PC-9 (cell line): ENCODE results near the gene ARHGAP6. TPM values are rescaled to one million over a fixed set of nuclear protein-coding genes. Genes with fewer than 3 reads are reported as not detected.

Experiments
- BruUV-seq: library from RNA; stranded (reverse); fragments of 400-500 nt; replicated peaks from 2 replicates; lab custom pipeline; 2021; lab: Mats Ljungman, UMichigan
- CTCF ChIA-PET: fragments of 300-600 bp; sonication (Branson Sonifier 250); formaldehyde crosslinking; loops from one replicate; lab custom pipeline; 2022; ENCODE audit warnings: antibody characterized with exemption; lab: Charles Lee
- POLR2A ChIA-PET: fragments of 300-600 bp; sonication (Branson Sonifier 250); formaldehyde crosslinking; loops from one replicate; lab custom pipeline; 2022; ENCODE audit warnings: antibody characterized with exemption; ENCODE audit not compliant: unreplicated experiment; lab: Charles Lee
- DNase-seq, 2 experiments: peaks; one replicate each; pipeline versions ENCODE4 v3.0.0 to v3.0.0-alpha.2; 2015 to 2022; ENCODE audit warnings: mixed read lengths in 1 of 2
- H2AFZ ChIP-seq: fragments of 200-600 bp; sonication (generic); 2 replicates; pipeline ENCODE4 v1.8.1; 2017; ENCODE audit warnings: antibody characterized with exemption
- H3F3A ChIP-seq: fragments of 200-600 bp; sonication (generic); 2 replicates; pipeline ENCODE4 v1.8.1; 2017; ENCODE audit warnings: antibody characterized with exemption, mild to moderate bottlenecking, low read depth; ENCODE audit not compliant: insufficient read depth
- H3K27ac ChIP-seq: fragments of 200-600 bp; sonication (generic); 2 replicates; pipeline ENCODE4 v1.6.1; 2016; ENCODE audit warnings: mixed run types
- H3K27me3 ChIP-seq: fragments of 200-600 bp; sonication (generic); 2 replicates; pipeline ENCODE4 v1.6.1; 2016; ENCODE audit warnings: low read depth, mixed run types; ENCODE audit not compliant: insufficient read depth
- H3K36me3 ChIP-seq: fragments of 200-600 bp; sonication (generic); 2 replicates; pipeline ENCODE4 v1.6.1; 2016; ENCODE audit warnings: low read depth, mixed run types
- H3K4me1 ChIP-seq: fragments of 200-600 bp; sonication (generic); replicated peaks from 2 replicates; pipeline ENCODE4 v1.6.1; 2016; ENCODE audit warnings: mixed run types; ENCODE audit not compliant: insufficient read depth
- H3K4me2 ChIP-seq: fragments of 200-600 bp; sonication (generic); 2 replicates; pipeline ENCODE4 v1.6.1; 2017; ENCODE audit warnings: mixed run types
- H3K4me3 ChIP-seq: fragments of 200-600 bp; sonication (generic); 2 replicates; pipeline ENCODE4 v1.6.1; 2016; ENCODE audit warnings: mixed run types
- H3K79me2 ChIP-seq: fragments of 200-600 bp; sonication (generic); 2 replicates; pipeline ENCODE4 v1.6.1; 2017; ENCODE audit warnings: low read depth, mixed run types
- H3K9me2 ChIP-seq: fragments of 200-600 bp; sonication (generic); 2 replicates; pipeline ENCODE4 v1.8.1; 2017; ENCODE audit warnings: mild to moderate bottlenecking; ENCODE audit not compliant: insufficient read depth
- H3K9me3 ChIP-seq: fragments of 200-600 bp; sonication (generic); 2 replicates; pipeline ENCODE4 v1.8.1; 2016; ENCODE audit warnings: low read depth; ENCODE audit not compliant: insufficient read depth
- H4K20me1 ChIP-seq: fragments of 200-600 bp; sonication (generic); 2 replicates; pipeline ENCODE4 v1.8.1; 2017; ENCODE audit not compliant: insufficient read depth
- CTCF ChIP-seq: fragments of 200-600 bp; sonication (generic); conservative IDR thresholded peaks from 2 replicates; pipeline ENCODE4 v1.6.1; 2017; ENCODE audit warnings: mixed run types, antibody characterized with exemption, mild to moderate bottlenecking, moderate library complexity
- EZH2 ChIP-seq: fragments of 200-600 bp; sonication (generic); IDR thresholded peaks from 2 replicates; pipeline ENCODE4 v1.8.0; 2017; ENCODE audit warnings: antibody characterized with exemption, low read depth
- intact Hi-C: fragments of 100-400 bp; cut with micrococcal nuclease; formaldehyde crosslinking; loops from one replicate; pipeline ENCODE4 v1.10.0; 2022; ENCODE audit not compliant: unreplicated experiment
- total RNA-seq: library from RNA; stranded (reverse); gene quantifications from 2 replicates; pipeline ENCODE4 v1.2.3, GENCODE V29; 2021

ARHGAP6 gene
- total RNA-seq, 1 experiment from 2014 or later, result not detected

DNA sequence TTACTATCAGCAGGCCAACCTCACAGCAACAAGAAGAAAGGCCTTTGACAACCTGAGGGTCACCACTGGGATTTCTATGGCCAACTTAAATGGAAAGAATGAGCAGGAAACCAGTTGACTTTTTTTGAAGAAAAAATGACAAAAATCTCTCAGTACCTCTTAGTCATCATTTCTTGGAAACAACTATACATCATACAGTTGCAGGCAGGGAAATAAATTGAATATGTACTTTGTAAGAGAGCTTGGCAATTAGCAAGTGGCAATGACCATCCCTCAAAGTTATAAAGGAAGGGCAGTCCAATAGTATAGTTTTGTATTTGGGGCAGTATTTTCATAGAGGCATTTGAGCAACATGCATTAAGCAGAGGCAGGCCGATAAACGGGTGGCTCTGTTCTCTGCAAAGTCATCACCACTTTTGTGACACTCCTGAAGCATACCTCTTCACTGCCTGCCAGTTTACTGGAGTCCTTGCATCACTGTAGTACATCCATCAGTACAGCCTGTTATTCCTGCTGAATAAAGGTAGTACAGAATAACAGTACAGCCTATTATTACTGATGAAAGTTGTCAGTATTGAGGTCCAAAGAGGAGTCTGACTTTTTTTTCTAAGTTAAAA, 455.8 kb downstream of the ARHGAP6 start:
- H3F3A ChIP-seq, result no peaks in the 10 kb centered on the region
- no peak overlapping the region for H3K4me3 ChIP-seq
- no peaks in the 10 kb centered on the region for H3K9me2 ChIP-seq
- DNase-seq, result no peak
- no peaks in the 10 kb centered on the region for H3K79me2 ChIP-seq
- CTCF ChIA-PET, result no interaction called here
- BruUV-seq, result no TSS peak
- H2AFZ ChIP-seq, result no peak overlapping the region
- no peaks in the 10 kb centered on the region for H3K36me3 ChIP-seq
- no peaks in the 10 kb centered on the region for H4K20me1 ChIP-seq
- TF ChIP-seq EZH2, result no peak
- no peak for TF ChIP-seq CTCF
- POLR2A ChIA-PET, result no interaction called here
- intact Hi-C loops, result no loop called here
- H3K4me1 ChIP-seq, result no peaks in the 10 kb centered on the region
- no peak overlapping the region for H3K27ac ChIP-seq
- H3K4me2 ChIP-seq, result no peak overlapping the region
- no peaks in the 10 kb centered on the region for H3K9me3 ChIP-seq
- H3K27me3 ChIP-seq, result no peaks in the 10 kb centered on the region

DNA sequence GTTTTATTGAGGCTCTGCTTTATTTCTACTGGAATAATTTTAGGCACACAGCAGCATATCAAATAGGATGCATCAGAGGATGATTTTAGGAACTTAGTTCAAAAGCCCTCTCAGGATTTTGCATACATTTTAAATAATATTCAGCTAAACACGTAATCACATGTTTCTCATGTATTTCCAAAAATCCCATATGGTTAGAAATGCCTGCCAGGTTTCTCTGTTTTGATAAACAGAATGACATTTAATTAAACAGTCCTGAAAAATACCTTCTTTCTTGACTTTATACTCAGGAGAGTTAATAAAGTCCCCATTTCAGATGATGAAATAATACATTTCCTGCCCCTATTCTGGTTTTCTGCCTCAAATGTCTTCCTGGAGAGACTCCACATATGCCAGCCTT, 459.0 kb downstream of the ARHGAP6 start:
- Histone ChIP-seq H3K4me1 (no peaks in the 10 kb centered on the region), H4K20me1 (no peaks in the 10 kb centered on the region), H3K79me2 (no peaks in the 10 kb centered on the region), H3K36me3 (no peaks in the 10 kb centered on the region), H3F3A (no peaks in the 10 kb centered on the region), H3K27ac (no peak overlapping the region), H3K9me3 (no peaks in the 10 kb centered on the region), H2AFZ (no peak overlapping the region), H3K4me2 (no peak overlapping the region), H3K9me2 (no peaks in the 10 kb centered on the region), H3K4me3 (no peak overlapping the region), H3K27me3 (no peaks in the 10 kb centered on the region)
- ChIA-PET POLR2A (no interaction called here), CTCF (no interaction called here)
- no TSS peak for BruUV-seq
- intact Hi-C loops, result no loop called here
- no peak for TF ChIP-seq EZH2
- no peak for TF ChIP-seq CTCF
- no peak for DNase-seq

GRCh38 chrX:11205796-11206195, 459.9 kb downstream of the ARHGAP6 start:
- H3K9me3 ChIP-seq, result no peaks in the 10 kb centered on the region
- H3K4me1 ChIP-seq, result no peaks in the 10 kb centered on the region
- CTCF ChIA-PET, result no interaction called here
- no peak overlapping the region for H3K4me3 ChIP-seq
- BruUV-seq, result no TSS peak
- H3K79me2 ChIP-seq, result no peaks in the 10 kb centered on the region
- H3F3A ChIP-seq, result no peaks in the 10 kb centered on the region
- H3K36me3 ChIP-seq, result no peaks in the 10 kb centered on the region
- DNase-seq, result no peak
- POLR2A ChIA-PET, result no interaction called here
- TF ChIP-seq EZH2 (no peak), CTCF (no peak)
- H3K9me2 ChIP-seq, result no peaks in the 10 kb centered on the region
- H3K27ac ChIP-seq, result no peak overlapping the region
- no peak overlapping the region for H3K4me2 ChIP-seq
- no peak overlapping the region for H2AFZ ChIP-seq
- no peaks in the 10 kb centered on the region for H3K27me3 ChIP-seq
- intact Hi-C loops, result no loop called here
- no peaks in the 10 kb centered on the region for H4K20me1 ChIP-seq
